PC-3 (cell line): ENCODE data around the gene SEC61G. TPM values are rescaled to one million over a fixed set of nuclear protein-coding genes. Genes with fewer than 3 reads are reported as not detected.

ENCODE experiments used
- ATAC-seq: fragments of 200-7000 bp; cut with Tn5 transposase; 2 replicates; pipeline ENCODE4 v1.9.1; 2020; ENCODE audit warnings: mild to moderate bottlenecking, moderate library complexity
- BruUV-seq: library from RNA; stranded (reverse); fragments of 400-500 nt; replicated peaks from 2 replicates; lab custom pipeline; 2021; lab: Mats Ljungman, UMichigan
- CTCF ChIA-PET: fragments of 300-600 bp; sonication (Branson Sonifier 250); formaldehyde crosslinking; loops from one replicate; lab custom pipeline; 2022; ENCODE audit warnings: antibody characterized with exemption; lab: Charles Lee
- POLR2A ChIA-PET: fragments of 300-600 bp; sonication (Branson Sonifier 250); formaldehyde crosslinking; loops from one replicate; lab custom pipeline; 2022; ENCODE audit warnings: antibody characterized with exemption; ENCODE audit not compliant: unreplicated experiment; lab: Charles Lee
- DNase-seq: peaks from one replicate; pipeline ENCODE4 v3.0.0-alpha.2; 2015
- H2AFZ ChIP-seq: fragments of 300-600 bp; sonication (generic); 2 replicates; pipeline ENCODE4 v1.6.0; 2016; ENCODE audit warnings: antibody characterized with exemption, low read length
- H3F3A ChIP-seq: fragments of 300-600 bp; sonication (generic); one replicate; pipeline ENCODE4 v1.6.0; 2017; ENCODE audit warnings: antibody characterized with exemption, low read length, control low read depth, mild to moderate bottlenecking; ENCODE audit not compliant: unreplicated experiment
- H3K27ac ChIP-seq: fragments of 300-600 bp; sonication (generic); 2 replicates; pipeline ENCODE4 v1.5.1; 2016; ENCODE audit warnings: mild to moderate bottlenecking, low read length
- H3K27me3 ChIP-seq: fragments of 300-600 bp; sonication (generic); 2 replicates; pipeline ENCODE4 v1.6.1; 2016; ENCODE audit warnings: low read length, mixed read lengths
- H3K36me3 ChIP-seq: fragments of 300-600 bp; sonication (generic); 2 replicates; pipeline ENCODE4 v1.6.1; 2016; ENCODE audit warnings: low read depth, mixed run types, low read length, mixed read lengths
- H3K4me1 ChIP-seq: fragments of 300-600 bp; sonication (generic); 2 replicates; pipeline ENCODE4 v1.5.1; 2016; ENCODE audit warnings: low read length; ENCODE audit not compliant: insufficient read depth
- H3K4me2 ChIP-seq: fragments of 300-600 bp; sonication (generic); 2 replicates; pipeline ENCODE4 v1.6.0; 2016; ENCODE audit warnings: low read length
- H3K4me3 ChIP-seq: fragments of 300-600 bp; sonication (generic); 2 replicates; pipeline ENCODE4 v1.5.1; 2016; ENCODE audit warnings: mild to moderate bottlenecking, low read length, mixed read lengths
- H3K79me2 ChIP-seq: fragments of 300-600 bp; sonication (generic); 2 replicates; pipeline ENCODE4 v1.6.1; 2017; ENCODE audit warnings: low read length, mixed read lengths
- H3K9ac ChIP-seq: fragments of 300-600 bp; sonication (generic); 2 replicates; pipeline ENCODE4 v1.6.0; 2016; ENCODE audit warnings: mild to moderate bottlenecking, low read length
- H3K9me2 ChIP-seq: fragments of 300-600 bp; sonication (generic); replicated peaks from 2 replicates; pipeline ENCODE4 v1.6.1; 2016; ENCODE audit warnings: mixed run types, low read length, mixed read lengths
- H3K9me3 ChIP-seq: fragments of 300-600 bp; sonication (generic); 2 replicates; pipeline ENCODE4 v1.6.1; 2016; ENCODE audit warnings: low read length, mixed read lengths
- H4K20me1 ChIP-seq: fragments of 300-600 bp; sonication (generic); 2 replicates; pipeline ENCODE4 v1.6.1; 2016; ENCODE audit warnings: low read length, mixed read lengths
- EZH2 ChIP-seq: fragments of 300-600 bp; sonication (generic); IDR thresholded peaks from one replicate; pipeline ENCODE4 v1.6.1; 2017; ENCODE audit warnings: antibody characterized with exemption, mild to moderate bottlenecking, low read length; ENCODE audit not compliant: unreplicated experiment
- EZH2phosphoT487 ChIP-seq: fragments of 300-600 bp; sonication (generic); IDR thresholded peaks from 2 replicates; pipeline ENCODE4 v1.6.1; 2018; ENCODE audit warnings: mild to moderate bottlenecking, antibody characterized with exemption, low read length, borderline replicate concordance
- intact Hi-C: fragments of 100-400 bp; cut with micrococcal nuclease; formaldehyde crosslinking; loops from 2 replicates; pipeline ENCODE4 v1.9.0; 2023
- total RNA-seq: library from RNA; depleted of rRNA; stranded (reverse); fragments of >200 nt; gene quantifications from 2 replicates; pipeline ENCODE4 v1.2.3, GENCODE V29; 2014
- TF ChIP-seq, protein P1 (sequence below): fragments of 300-600 bp; sonication (generic); conservative IDR thresholded peaks from 2 replicates; pipeline ENCODE4 v1.5.1; 2017; ENCODE audit warnings: antibody characterized with exemption, low read depth, mild to moderate bottlenecking, low read length

SEC61G gene
- total RNA-seq, 1 experiment from 2014 or later: 177 TPM

DNA sequence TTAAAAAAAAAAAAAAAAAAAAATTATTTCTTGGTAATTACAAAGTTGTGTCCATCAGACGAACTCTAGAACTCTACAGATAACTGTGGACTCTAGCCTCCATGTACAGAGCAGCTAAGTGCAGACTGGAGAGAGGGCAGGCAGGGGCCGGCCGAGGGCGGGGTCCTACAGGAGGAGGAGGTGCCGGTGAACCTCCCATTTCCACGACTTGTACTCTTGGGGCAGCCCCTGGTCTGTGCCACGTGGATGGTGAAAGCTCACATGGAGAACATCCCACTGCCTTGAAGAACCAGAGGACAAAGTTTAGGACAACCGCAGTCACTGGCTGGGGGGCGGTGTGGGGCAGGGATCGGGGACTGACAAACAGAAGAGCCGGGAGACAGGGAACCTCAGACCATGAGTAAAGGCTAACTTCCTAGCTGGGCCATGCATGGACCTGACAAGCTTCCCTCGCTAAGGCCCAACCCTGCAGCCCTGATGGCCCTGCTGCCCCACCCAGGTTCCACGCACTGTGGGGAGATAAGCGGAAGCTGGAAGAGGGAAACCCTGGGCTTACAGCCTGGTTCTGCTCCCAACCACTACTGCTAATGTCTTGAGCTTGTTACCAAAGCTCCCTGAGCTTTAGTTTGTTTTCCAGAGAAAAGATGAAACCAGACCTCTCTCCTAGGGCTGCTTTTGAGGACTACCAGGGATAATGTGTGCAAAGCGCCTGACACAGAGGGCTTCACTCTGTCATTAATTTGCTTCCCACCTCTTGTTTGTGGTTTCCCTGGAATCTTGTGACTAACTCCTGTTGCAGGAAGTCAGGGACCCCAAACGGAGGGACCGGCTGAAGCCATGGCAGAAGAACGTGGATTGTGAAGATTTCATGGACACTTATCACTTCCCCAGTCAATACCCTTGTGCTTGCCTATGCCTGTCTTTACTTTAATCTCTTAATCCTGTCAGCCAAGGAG, 16.1 kb upstream of the SEC61G start:
- Histone ChIP-seq H3K27me3 (no peaks in the 10 kb centered on the region), H3K9me2 (no peaks in the 10 kb centered on the region), H3K36me3 (no peaks in the 10 kb centered on the region), H4K20me1 (no peaks in the 10 kb centered on the region), H3K27ac (no peak overlapping the region), H3K4me1 (peaks cover 11% of the 10 kb centered on the region), H3K79me2 (no peaks in the 10 kb centered on the region), H3F3A (no peaks in the 10 kb centered on the region), H3K4me3 (no peak overlapping the region), H3K4me2 (no peak overlapping the region), H3K9me3 (no peaks in the 10 kb centered on the region), H3K9ac (no peak overlapping the region), H2AFZ (no peak overlapping the region)
- ChIA-PET CTCF (interaction anchor here (0.6 to 2.6 kb wide), 2 partner anchors 480 to 483 kb away, joined by 3 to 24 read pairs; no protein-coding TSS in a partner anchor), POLR2A (no interaction called here)
- no peak for TF ChIP-seq EZH2
- TF ChIP-seq, protein P1, sequence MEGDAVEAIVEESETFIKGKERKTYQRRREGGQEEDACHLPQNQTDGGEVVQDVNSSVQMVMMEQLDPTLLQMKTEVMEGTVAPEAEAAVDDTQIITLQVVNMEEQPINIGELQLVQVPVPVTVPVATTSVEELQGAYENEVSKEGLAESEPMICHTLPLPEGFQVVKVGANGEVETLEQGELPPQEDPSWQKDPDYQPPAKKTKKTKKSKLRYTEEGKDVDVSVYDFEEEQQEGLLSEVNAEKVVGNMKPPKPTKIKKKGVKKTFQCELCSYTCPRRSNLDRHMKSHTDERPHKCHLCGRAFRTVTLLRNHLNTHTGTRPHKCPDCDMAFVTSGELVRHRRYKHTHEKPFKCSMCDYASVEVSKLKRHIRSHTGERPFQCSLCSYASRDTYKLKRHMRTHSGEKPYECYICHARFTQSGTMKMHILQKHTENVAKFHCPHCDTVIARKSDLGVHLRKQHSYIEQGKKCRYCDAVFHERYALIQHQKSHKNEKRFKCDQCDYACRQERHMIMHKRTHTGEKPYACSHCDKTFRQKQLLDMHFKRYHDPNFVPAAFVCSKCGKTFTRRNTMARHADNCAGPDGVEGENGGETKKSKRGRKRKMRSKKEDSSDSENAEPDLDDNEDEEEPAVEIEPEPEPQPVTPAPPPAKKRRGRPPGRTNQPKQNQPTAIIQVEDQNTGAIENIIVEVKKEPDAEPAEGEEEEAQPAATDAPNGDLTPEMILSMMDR: no peak
- TF ChIP-seq EZH2phosphoT487: no peak
- no peak for ATAC-seq
- intact Hi-C loops: loop anchor here (1.0 to 5.0 kb wide), 5 partner anchors 13 to 640 kb away; no protein-coding TSS in a partner anchor
- no peak for DNase-seq
- no TSS peak for BruUV-seq

DNA sequence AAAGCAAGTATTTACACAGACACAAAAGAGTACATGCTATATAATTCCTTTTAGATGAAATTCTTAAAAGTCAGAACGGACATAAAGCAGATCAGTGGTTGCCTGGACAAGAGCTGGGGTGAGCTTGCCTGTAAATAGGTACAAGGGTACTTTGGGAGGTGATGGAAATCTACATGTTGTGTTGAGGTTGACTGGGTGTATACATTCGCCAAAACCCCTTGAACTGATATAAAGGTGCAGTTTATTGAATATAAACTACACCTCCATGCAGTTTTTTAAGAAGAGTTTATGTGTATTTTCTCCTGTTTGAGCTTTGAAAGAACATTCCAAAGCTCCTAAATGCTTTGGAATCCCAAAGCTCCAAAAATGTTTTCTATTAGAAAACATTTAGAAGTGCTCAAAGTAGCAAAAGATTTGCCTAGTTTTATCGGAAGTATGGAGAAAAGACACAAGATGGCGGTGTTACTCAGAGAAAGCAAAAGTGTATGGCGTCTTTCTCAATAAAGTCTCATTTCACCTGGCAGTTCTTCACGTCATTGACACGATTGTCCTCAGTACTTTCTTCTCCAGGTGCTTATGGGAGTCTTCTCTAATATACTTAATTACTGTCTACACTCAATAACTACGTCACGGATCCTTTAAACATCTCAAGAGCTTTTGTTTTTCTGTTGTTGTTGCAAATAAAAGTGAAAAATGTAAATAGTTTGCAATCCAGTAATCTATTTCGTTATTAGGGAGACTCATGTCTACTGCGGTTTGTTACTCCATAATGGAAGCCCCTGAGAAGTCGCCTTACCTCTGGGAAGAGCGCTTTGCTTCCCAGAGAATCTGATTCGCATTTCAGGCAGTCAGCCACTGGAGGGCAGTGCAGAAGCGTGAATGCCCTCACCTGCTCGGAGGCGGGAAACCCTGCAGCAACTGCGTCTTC, 14.7 kb upstream of the SEC61G start:
- ATAC-seq (peak; percentile 88), DNase-seq (peak; percentile 94)
- no peaks in the 10 kb centered on the region for H3K9me2 ChIP-seq
- intact Hi-C loops: loop anchor here (1.0 to 5.0 kb wide), 6 partner anchors 15 to 641 kb away; no protein-coding TSS in a partner anchor
- H3K27ac ChIP-seq: peak overlapping the region; percentile 54
- CTCF ChIA-PET: interaction anchor here (0.6 to 2.6 kb wide), 9 partner anchors 65 to 496 kb away, joined by 3 to 24 read pairs (median 4); no protein-coding TSS in a partner anchor
- peak overlapping the region; percentile 67 for H3K4me3 ChIP-seq
- POLR2A ChIA-PET: no interaction called here
- peaks cover 21% of the 10 kb centered on the region for H3K4me1 ChIP-seq
- H4K20me1 ChIP-seq: no peaks in the 10 kb centered on the region
- BruUV-seq: no TSS peak
- H3K4me2 ChIP-seq: peak overlapping the region; percentile 92
- peak overlapping the region; percentile 90 for H2AFZ ChIP-seq
- TF ChIP-seq, protein P1: peak; percentile 86
- no peak for TF ChIP-seq EZH2
- H3F3A ChIP-seq: no peaks in the 10 kb centered on the region
- H3K27me3 ChIP-seq: no peaks in the 10 kb centered on the region
- H3K36me3 ChIP-seq: no peaks in the 10 kb centered on the region
- no peaks in the 10 kb centered on the region for H3K79me2 ChIP-seq
- H3K9me3 ChIP-seq: no peaks in the 10 kb centered on the region
- peak overlapping the region; percentile 61 for H3K9ac ChIP-seq
